H1 (cell line): ENCODE measurements around the gene WDR43. TPM values are rescaled to one million over a fixed set of nuclear protein-coding genes. Genes with fewer than 3 reads are reported as not detected.

ENCODE experiments used
- CTCF ChIA-PET: fragments of 300-600 bp; sonication (Branson Sonifier 250); formaldehyde crosslinking; loops from one replicate; lab custom pipeline; 2021; ENCODE audit not compliant: partially characterized antibody; lab: Charles Lee
- POLR2A ChIA-PET: fragments of 300-600 bp; sonication (Branson Sonifier 250); formaldehyde crosslinking; loops from one replicate; lab custom pipeline; 2021; ENCODE audit warnings: inconsistent platforms; ENCODE audit not compliant: partially characterized antibody; lab: Charles Lee
- DNase-seq, 2 experiments: peaks; one replicate each; pipeline versions ENCODE4 v3.0.0 to v3.0.0-alpha.2; 2010 to 2022; ENCODE audit warnings: low spot score in 2 of 2, low read depth in 1 of 2, mixed read lengths in 1 of 2
- FAIRE-seq: peaks from 2 replicates; lab custom pipeline; 2011; peaks lifted over from hg19 to GRCh38; lab: Jason Lieb, UNC
- H2AFZ ChIP-seq: 2 replicates; pipeline ENCODE4 v1.8.1; 2012; ENCODE audit warnings: low read length, inconsistent platforms
- H2AK5ac ChIP-seq: 2 replicates; pipeline ENCODE4 v1.6.1; 2013; ENCODE audit warnings: low read depth, low read length
- H2BK120ac ChIP-seq: replicated peaks from 2 replicates; pipeline ENCODE3; 2013; ENCODE audit warnings: low read depth, low read length, inconsistent platforms
- H2BK12ac ChIP-seq: 2 replicates; pipeline ENCODE4 v1.6.1; 2013; ENCODE audit warnings: low read depth, low read length
- H2BK15ac ChIP-seq: 2 replicates; pipeline ENCODE4 v1.6.1; 2013; ENCODE audit warnings: low read length
- H2BK20ac ChIP-seq: 2 replicates; pipeline ENCODE4 v1.6.1; 2013; ENCODE audit warnings: low read length
- H2BK5ac ChIP-seq: 2 replicates; pipeline ENCODE4 v1.6.1; 2013; ENCODE audit warnings: low read depth, low read length
- H3K14ac ChIP-seq: 2 replicates; pipeline ENCODE4 v1.6.1; 2013; ENCODE audit warnings: inconsistent platforms; ENCODE audit not compliant: insufficient read length
- H3K18ac ChIP-seq: 2 replicates; pipeline ENCODE4 v1.6.1; 2013; ENCODE audit warnings: low read length; ENCODE audit errors: extremely low read depth
- H3K23ac ChIP-seq: 2 replicates; pipeline ENCODE4 v1.6.1; 2013; ENCODE audit warnings: inconsistent platforms; ENCODE audit not compliant: insufficient read length
- H3K23me2 ChIP-seq: 2 replicates; pipeline ENCODE4 v1.6.1; 2013; ENCODE audit warnings: low read depth, low read length
- H3K27ac ChIP-seq: 2 replicates; pipeline ENCODE4 v1.6.1; 2011; ENCODE audit warnings: low read depth, low read length, inconsistent platforms
- H3K27me3 ChIP-seq, 4 experiments: replicated peaks in 1 of 4; 1 replicate in 1 of 4; 2 replicates in 3 of 4; pipeline versions ENCODE4 v1.6.1 to v1.8.1; 2011 to 2013; ENCODE audit warnings: low read length in 3 of 4, mild to moderate bottlenecking in 3 of 4, inconsistent platforms in 2 of 4, mixed read lengths in 2 of 4, moderate library complexity in 1 of 4; ENCODE audit not compliant: control insufficient read depth in 3 of 4, insufficient read depth in 3 of 4; ENCODE audit errors: extremely low read depth in 1 of 4
- H3K36me3 ChIP-seq, 4 experiments: 2 replicates each; pipeline versions ENCODE4 v1.6.1 to v1.8.1; 2011 to 2013; ENCODE audit warnings: mild to moderate bottlenecking in 4 of 4, low read length in 3 of 4, moderate library complexity in 2 of 4, control low read depth in 1 of 4, inconsistent platforms in 1 of 4; ENCODE audit not compliant: insufficient read depth in 4 of 4, control insufficient read depth in 2 of 4
- H3K4ac ChIP-seq: replicated peaks from 2 replicates; pipeline ENCODE3; 2013; ENCODE audit warnings: low read length, low read depth, mixed read lengths, inconsistent platforms; ENCODE audit not compliant: insufficient read length
- H3K4me1 ChIP-seq, 4 experiments: replicated peaks in 1 of 4; 1 replicate in 1 of 4; 2 replicates in 3 of 4; pipeline versions ENCODE4 v1.6.1 to v1.8.1; 2011 to 2013; ENCODE audit warnings: low read length in 3 of 4, inconsistent platforms in 2 of 4, mixed read lengths in 1 of 4; ENCODE audit not compliant: insufficient read depth in 4 of 4, control insufficient read depth in 3 of 4
- H3K4me2 ChIP-seq, 2 experiments: 2 replicates each; pipeline versions ENCODE4 v1.6.1 to v1.8.1; 2011 to 2013; ENCODE audit warnings: low read depth in 2 of 2, low read length in 2 of 2, control low read depth in 1 of 2, inconsistent platforms in 1 of 2, mild to moderate bottlenecking in 1 of 2; ENCODE audit not compliant: insufficient read depth in 1 of 2
- H3K4me3 ChIP-seq, 4 experiments: fragments of 200-600, 300-600 bp in 1 of 4; sonication (generic), shearing (Covaris generic), sonication (Bioruptor Twin) in 1 of 4; 2 replicates each; pipeline versions ENCODE4 v1.5.1 to v1.8.1; 2011 to 2016; ENCODE audit warnings: low read length in 4 of 4, low read depth in 3 of 4, control low read depth in 2 of 4, inconsistent platforms in 2 of 4, mild to moderate bottlenecking in 2 of 4, mixed read lengths in 1 of 4, moderate library complexity in 1 of 4; ENCODE audit not compliant: insufficient read depth in 2 of 4; ENCODE audit errors: extremely low read depth in 1 of 4
- H3K56ac ChIP-seq: replicated peaks from 2 replicates; pipeline ENCODE3; 2013; ENCODE audit warnings: low read depth, mild to moderate bottlenecking, mixed read lengths, low read length, inconsistent platforms; ENCODE audit not compliant: insufficient read length
- H3K79me1 ChIP-seq: 2 replicates; pipeline ENCODE4 v1.6.1; 2013; ENCODE audit warnings: low read depth, low read length, control low read depth
- H3K79me2 ChIP-seq, 2 experiments: 2 replicates each; pipeline versions ENCODE4 v1.6.1 to v1.8.1; 2012 to 2013; ENCODE audit warnings: low read length in 2 of 2, mild to moderate bottlenecking in 2 of 2, inconsistent platforms in 1 of 2; ENCODE audit not compliant: insufficient read depth in 2 of 2, control insufficient read depth in 1 of 2
- H3K9ac ChIP-seq, 4 experiments: replicated peaks in 1 of 4; 1 replicate in 1 of 4; 2 replicates in 3 of 4; pipeline versions ENCODE4 v1.6.1 to v1.8.1; 2011 to 2013; ENCODE audit warnings: low read depth in 3 of 4, low read length in 3 of 4, control low read depth in 2 of 4, mild to moderate bottlenecking in 2 of 4, moderate library complexity in 2 of 4, inconsistent platforms in 1 of 4; ENCODE audit errors: extremely low read depth in 1 of 4
- H3K9me3 ChIP-seq, 2 experiments: 2 replicates each; pipeline versions ENCODE4 v1.6.1 to v1.8.1; 2012 to 2013; ENCODE audit warnings: mild to moderate bottlenecking in 2 of 2, moderate library complexity in 2 of 2, control low read depth in 1 of 2, inconsistent platforms in 1 of 2, low read depth in 1 of 2, low read length in 1 of 2, mixed read lengths in 1 of 2; ENCODE audit not compliant: insufficient read depth in 2 of 2
- H4K20me1 ChIP-seq, 2 experiments: replicated peaks in 1 of 2; 2 replicates each; pipeline versions ENCODE3 to v1.8.1; 2011 to 2013; ENCODE audit warnings: inconsistent platforms in 2 of 2, low read length in 2 of 2, mild to moderate bottlenecking in 1 of 2; ENCODE audit not compliant: insufficient read depth in 2 of 2, control insufficient read depth in 1 of 2
- H4K5ac ChIP-seq: 2 replicates; pipeline ENCODE4 v1.6.1; 2013; ENCODE audit warnings: low read length, low read depth, mixed read lengths, inconsistent platforms; ENCODE audit not compliant: insufficient read length
- H4K8ac ChIP-seq: 2 replicates; pipeline ENCODE4 v1.8.0; 2013; ENCODE audit warnings: mild to moderate bottlenecking, moderate library complexity, low read length, inconsistent platforms; ENCODE audit not compliant: insufficient read depth; ENCODE audit errors: extremely low read depth
- H4K91ac ChIP-seq: replicated peaks from 2 replicates; pipeline ENCODE3; 2013; ENCODE audit warnings: low read length, mixed read lengths, inconsistent platforms; ENCODE audit not compliant: insufficient read length
- KDM1A ChIP-seq: fragments of 200-600, 300-600 bp; sonication (generic); IDR thresholded peaks from 2 replicates; pipeline ENCODE4 v1.7.1; 2016; ENCODE audit warnings: mild to moderate bottlenecking, low read length, borderline replicate concordance
- WGBS, 2 experiments: shearing (Covaris generic) in 1 of 2; methylation state at CpG; one replicate each; pipeline versions ENCODE4 v1.1.6 to v1.1.7; 2013 to 2015; ENCODE audit warnings: low lambda C conversion rate in 2 of 2, mixed read lengths in 2 of 2, inconsistent platforms in 1 of 2, low coverage in 1 of 2, missing lambda C conversion rate in 1 of 2; ENCODE audit not compliant: insufficient replicate concordance in 2 of 2, insufficient coverage in 1 of 2, insufficient read length in 1 of 2; ENCODE audit errors: extremely low coverage in 1 of 2, missing lambda C conversion rate in 1 of 2; 5-methylcytosine and 5-hydroxymethylcytosine counted together
- polyA plus RNA-seq, 7 experiments: library from polyadenylated mRNA; depleted of rRNA in 3 of 7; stranded (reverse) in 5 of 7; unstranded in 2 of 7; fragments of >200 nt in 5 of 7; fragments of 200-250 nt in 2 of 7; gene quantifications; 1 replicate in 5 of 7; 2 replicates in 1 of 7; 4 replicates in 1 of 7; pipeline versions ENCODE4 v1.2.1 to v1.2.3, GENCODE V29; 2011 to 2013; ENCODE audit warnings: missing spikeins in 2 of 7, mixed read lengths in 2 of 7
- total RNA-seq: library from RNA; stranded (reverse); fragmentation: NEBNext Ultra II Directional; extraction: Animal tissue kit (Norgen Biotek cat#: 25700); gene quantifications from 2 replicates; pipeline ENCODE4 v1.2.1, GENCODE V29; 2021

WDR43 gene
- total and polyA plus RNA-seq, 2 of the 8 experiments (the other 6 are each of a cell fraction or from before 2014, with no cell fraction given) = 57.8 to 142 TPM

DNA sequence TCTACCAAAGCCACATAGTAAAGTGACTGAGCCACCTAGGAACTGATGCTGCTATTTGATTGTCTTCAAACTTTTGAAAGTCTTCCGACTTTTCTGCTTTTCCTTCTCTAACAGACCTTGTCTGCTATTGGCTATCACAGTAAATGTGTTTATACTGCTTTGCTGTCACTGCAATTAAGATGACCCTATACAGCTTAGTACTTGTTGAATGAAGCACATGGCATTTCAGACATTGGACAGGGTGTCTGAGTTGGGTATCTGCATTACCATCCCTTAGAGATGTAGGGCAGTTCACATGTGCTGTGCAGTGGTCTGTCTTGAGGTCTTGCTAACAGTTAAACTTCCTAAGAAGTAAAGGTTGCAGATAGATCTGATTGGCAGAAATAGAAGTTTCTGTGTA is 3.6 kb downstream of the WDR43 start:
- H3K23me2 ChIP-seq = 0 out of 2 replicates have a peak, but pooled peaks cover 2% of the 10 kb centered on the region
- CTCF ChIA-PET = no interaction called here
- WGBS, 2 experiments = 84% methylated on average over 1 of the region's 1 CpG; no CpG with 5 or more reads in 1 of the 2 experiments

More for the DNA sequence above, 3.6 kb downstream of the WDR43 start:
- H3K36me3 ChIP-seq = peaks cover 3 to 16% (median 9%) of the 10 kb centered on the region in 4 experiments
- H2BK12ac ChIP-seq = no peak overlapping the region
- H2AK5ac ChIP-seq = no peak overlapping the region
- H4K20me1 ChIP-seq = peaks cover 23 to 48% of the 10 kb centered on the region in 2 experiments
- H4K5ac ChIP-seq = no peak overlapping the region
- FAIRE-seq = no peak
- H3K4me2 ChIP-seq = peak overlapping the region; percentile 21 to 73; a peak in 3 of 4 replicates
- no peak overlapping the region for H3K27ac ChIP-seq
- H3K9ac ChIP-seq = no peak overlapping the region
- H3K4me1 ChIP-seq = peaks cover 0 to 3% (median 3%) of the 10 kb centered on the region in 4 experiments; a peak in 4 of 7 replicates
- TF ChIP-seq KDM1A = no peak
- TF ChIP-seq, all 59 proteins: peak for 0
- no peaks in the 10 kb centered on the region for H3K9me3 ChIP-seq
- POLR2A ChIA-PET = interaction anchor here (0.7 to 6.1 kb wide), 3 partner anchors 11 to 58 kb away, joined by 3 to 63 read pairs (median 56); partner anchors contain the start of gene TRMT61B
- no peak overlapping the region for H2BK20ac ChIP-seq
- H3K4ac ChIP-seq = no peak overlapping the region
- peaks cover 2% of the 10 kb centered on the region; the same call in 1 of the 2 replicates for H3K79me1 ChIP-seq
- H4K91ac ChIP-seq = no peak overlapping the region
- H3K23ac ChIP-seq = no peak overlapping the region
- H2AFZ ChIP-seq = no peak overlapping the region
- H3K18ac ChIP-seq = no peak overlapping the region
- no peak overlapping the region for H3K56ac ChIP-seq
- no peaks in the 10 kb centered on the region for H3K27me3 ChIP-seq
- no peak overlapping the region for H2BK15ac ChIP-seq
- peak overlapping the region in 1 of 4 experiments; percentile 99; a peak in 2 of 8 replicates for H3K4me3 ChIP-seq
- no peak overlapping the region for H2BK5ac ChIP-seq
- H3K14ac ChIP-seq = no peak overlapping the region
- no peak overlapping the region for H2BK120ac ChIP-seq
- H4K8ac ChIP-seq = no peak overlapping the region
- H3K79me2 ChIP-seq = peaks cover 76 to 86% of the 10 kb centered on the region in 2 experiments
- no peak for DNase-seq
